HEK293 (cell line): ENCODE data around the gene SERINC2.
"Not testable (repeated sequence)": the region's sequence is repeated elsewhere in the genome, so short reads cannot be mapped to it uniquely, and the experiment has no call there.

Source experiments
- CTCF ChIP-seq: fragments of 450-650 bp; formaldehyde crosslinking; IDR thresholded peaks from 2 replicates; pipeline ENCODE4 v1.5.1; 2016; ENCODE audit warnings: missing biosample characterization, missing genetic modification characterization
- MZF1 ChIP-seq: fragments of 450-650 bp; formaldehyde crosslinking; IDR thresholded peaks from 2 replicates; pipeline ENCODE4 v1.5.1; 2017; ENCODE audit warnings: missing biosample characterization, missing genetic modification characterization, borderline replicate concordance
- PATZ1 ChIP-seq: fragments of 450-650 bp; formaldehyde crosslinking; IDR thresholded peaks from 2 replicates; pipeline ENCODE4 v1.5.1; 2016; ENCODE audit warnings: missing biosample characterization, missing genetic modification characterization
- SETDB1 ChIP-seq: IDR thresholded peaks from one replicate; pipeline ENCODE4 v1.6.1; 2017; ENCODE audit warnings: mild to moderate bottlenecking, low read length, moderate library complexity, mixed read lengths; ENCODE audit not compliant: insufficient read length
- TCF7L2 ChIP-seq: IDR thresholded peaks from 2 replicates; pipeline ENCODE4 v1.6.1; 2011; ENCODE audit warnings: low read depth, mild to moderate bottlenecking, inconsistent platforms, low read length, moderate library complexity, borderline replicate concordance
- YY1 ChIP-seq: fragments of 450-650 bp; formaldehyde crosslinking; IDR thresholded peaks from 2 replicates; pipeline ENCODE4 v1.5.1; 2018; ENCODE audit warnings: missing biosample characterization, missing genetic modification characterization
- ZFP3 ChIP-seq: fragments of 450-650 bp; formaldehyde crosslinking; IDR thresholded peaks from 2 replicates; pipeline ENCODE4 v1.5.1; 2016; ENCODE audit warnings: low read depth, missing biosample characterization, missing genetic modification characterization
- ZNF146 ChIP-seq: fragments of 450-650 bp; formaldehyde crosslinking; IDR thresholded peaks from 2 replicates; pipeline ENCODE4 v1.5.1; 2016; ENCODE audit warnings: missing biosample characterization, missing genetic modification characterization
- ZNF274 ChIP-seq, 2 experiments: fragments of 200-500 bp in 1 of 2; fragments of 450-650 bp in 1 of 2; sonication (Bioruptor generic) in 1 of 2; formaldehyde crosslinking in 1 of 2; IDR thresholded peaks; 2 replicates each; pipeline versions ENCODE4 v1.5.1 to v1.6.1; 2014 to 2016; ENCODE audit warnings: borderline replicate concordance in 1 of 2, inconsistent platforms in 1 of 2, low read length in 1 of 2, missing biosample characterization in 1 of 2, missing genetic modification characterization in 1 of 2
- ZNF48 ChIP-seq: fragments of 450-650 bp; formaldehyde crosslinking; IDR thresholded peaks from 2 replicates; pipeline ENCODE4 v1.5.1; 2016; ENCODE audit warnings: missing biosample characterization, missing genetic modification characterization
- ZNF488 ChIP-seq: fragments of 450-650 bp; formaldehyde crosslinking; IDR thresholded peaks from 2 replicates; pipeline ENCODE4 v1.5.1; 2016; ENCODE audit warnings: missing biosample characterization, missing genetic modification characterization
- ZNF513 ChIP-seq: fragments of 450-650 bp; IDR thresholded peaks from 2 replicates; pipeline ENCODE4 v1.5.1; 2018; ENCODE audit warnings: missing biosample characterization, missing genetic modification characterization
- ZNF585B ChIP-seq: fragments of 450-650 bp; formaldehyde crosslinking; IDR thresholded peaks from 2 replicates; pipeline ENCODE4 v1.5.1; 2016; ENCODE audit warnings: missing biosample characterization, missing genetic modification characterization
- ZSCAN30 ChIP-seq: fragments of 450-650 bp; IDR thresholded peaks from 2 replicates; pipeline ENCODE4 v1.5.1; 2018; ENCODE audit warnings: missing biosample characterization, mild to moderate bottlenecking, missing genetic modification characterization, moderate library complexity

- not testable (repeated sequence) for TF ChIP-seq ZNF146 (tag by site-specific recombination); ZNF274 (IDR thresholded peaks at IDR 0.05; ENCODE audit: low read length); ZNF274 (tag by site-specific recombination; IDR thresholded peaks at IDR 0.05; ENCODE audit: borderline replicate concordance); ZNF585B (tag by site-specific recombination); CTCF (tag by site-specific recombination); SETDB1; ZFP3 (tag by site-specific recombination); ZNF513 (tag by site-specific recombination); MZF1 (tag by site-specific recombination); ZNF488 (tag by site-specific recombination); YY1 (tag by site-specific recombination); TCF7L2; ZSCAN30 (tag by site-specific recombination); PATZ1 (tag by site-specific recombination); ZNF48 (tag by site-specific recombination)
Observed at GRCh38 chr1:31472314-31472651, 59.3 kb downstream of the SERINC2 start.
